ENCODE measurements around the gene OSBPL5. TPM values are rescaled to one million over a fixed set of nuclear protein-coding genes. Genes with fewer than 3 reads are reported as not detected.

Gene OSBPL5
- total RNA-seq, 1 donor from 2014 or later = 115 TPM

DNA sequence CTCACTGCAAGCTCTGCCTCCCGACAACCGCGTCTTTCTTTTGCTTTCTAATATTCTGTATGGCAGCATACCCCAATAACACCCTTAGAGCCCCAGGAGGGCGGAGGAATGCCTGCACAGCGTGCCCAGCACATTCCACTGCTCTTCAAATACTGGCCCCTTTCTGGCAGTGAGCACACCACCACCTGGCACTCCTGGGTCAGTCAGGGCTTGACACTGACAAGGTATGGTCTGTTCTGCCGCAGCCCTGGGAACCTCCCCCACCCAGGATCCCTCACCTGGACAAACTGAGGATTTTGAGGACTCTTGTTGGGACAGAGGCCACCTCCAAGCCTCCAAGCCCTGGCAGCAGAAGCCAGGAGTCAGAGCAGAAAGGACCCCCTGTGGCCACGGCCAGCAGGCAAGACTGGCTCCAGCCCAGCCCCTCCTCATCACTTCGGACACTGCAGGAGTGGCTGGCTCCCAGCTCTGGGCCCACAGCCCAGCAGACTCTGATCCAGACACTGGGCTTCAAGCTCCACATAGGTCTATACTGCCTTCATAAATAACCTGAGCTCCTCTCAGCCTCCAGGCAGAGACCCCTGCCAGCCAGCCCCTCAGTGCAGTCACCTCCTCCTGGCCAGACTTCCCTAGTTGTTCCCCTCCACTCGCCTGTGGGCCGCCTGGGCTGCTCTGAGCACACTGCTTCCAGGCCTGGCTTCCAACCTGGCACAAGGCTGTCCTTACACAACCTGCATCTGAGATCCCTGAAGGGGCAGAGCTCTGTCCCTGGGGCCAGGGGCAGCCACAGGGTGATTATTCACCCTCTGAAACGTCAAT lies 122.4 kb downstream of the OSBPL5 start:
- Mint-ChIP-seq H3K36me3 (ENCODE audit: unreplicated experiment) (no peaks in the 10 kb centered on the region), H3K27me3 (ENCODE audit: unreplicated experiment) (peaks cover 2% of the 10 kb centered on the region), H3K9me3 (ENCODE audit: unreplicated experiment) (peaks cover 2% of the 10 kb centered on the region), H3K4me3 (ENCODE audit: unreplicated experiment) (no peak overlapping the region), H3K27ac (ENCODE audit: unreplicated experiment) (no peak overlapping the region), H3K4me1 (ENCODE audit: low read depth, unreplicated experiment) (peaks cover 4% of the 10 kb centered on the region)
- no peak for DNase-seq
- TF ChIP-seq, protein P1, sequence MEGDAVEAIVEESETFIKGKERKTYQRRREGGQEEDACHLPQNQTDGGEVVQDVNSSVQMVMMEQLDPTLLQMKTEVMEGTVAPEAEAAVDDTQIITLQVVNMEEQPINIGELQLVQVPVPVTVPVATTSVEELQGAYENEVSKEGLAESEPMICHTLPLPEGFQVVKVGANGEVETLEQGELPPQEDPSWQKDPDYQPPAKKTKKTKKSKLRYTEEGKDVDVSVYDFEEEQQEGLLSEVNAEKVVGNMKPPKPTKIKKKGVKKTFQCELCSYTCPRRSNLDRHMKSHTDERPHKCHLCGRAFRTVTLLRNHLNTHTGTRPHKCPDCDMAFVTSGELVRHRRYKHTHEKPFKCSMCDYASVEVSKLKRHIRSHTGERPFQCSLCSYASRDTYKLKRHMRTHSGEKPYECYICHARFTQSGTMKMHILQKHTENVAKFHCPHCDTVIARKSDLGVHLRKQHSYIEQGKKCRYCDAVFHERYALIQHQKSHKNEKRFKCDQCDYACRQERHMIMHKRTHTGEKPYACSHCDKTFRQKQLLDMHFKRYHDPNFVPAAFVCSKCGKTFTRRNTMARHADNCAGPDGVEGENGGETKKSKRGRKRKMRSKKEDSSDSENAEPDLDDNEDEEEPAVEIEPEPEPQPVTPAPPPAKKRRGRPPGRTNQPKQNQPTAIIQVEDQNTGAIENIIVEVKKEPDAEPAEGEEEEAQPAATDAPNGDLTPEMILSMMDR (IDR thresholded peaks at IDR 0.05; ENCODE audit: partially characterized antibody, unreplicated experiment) = no peak

DNA sequence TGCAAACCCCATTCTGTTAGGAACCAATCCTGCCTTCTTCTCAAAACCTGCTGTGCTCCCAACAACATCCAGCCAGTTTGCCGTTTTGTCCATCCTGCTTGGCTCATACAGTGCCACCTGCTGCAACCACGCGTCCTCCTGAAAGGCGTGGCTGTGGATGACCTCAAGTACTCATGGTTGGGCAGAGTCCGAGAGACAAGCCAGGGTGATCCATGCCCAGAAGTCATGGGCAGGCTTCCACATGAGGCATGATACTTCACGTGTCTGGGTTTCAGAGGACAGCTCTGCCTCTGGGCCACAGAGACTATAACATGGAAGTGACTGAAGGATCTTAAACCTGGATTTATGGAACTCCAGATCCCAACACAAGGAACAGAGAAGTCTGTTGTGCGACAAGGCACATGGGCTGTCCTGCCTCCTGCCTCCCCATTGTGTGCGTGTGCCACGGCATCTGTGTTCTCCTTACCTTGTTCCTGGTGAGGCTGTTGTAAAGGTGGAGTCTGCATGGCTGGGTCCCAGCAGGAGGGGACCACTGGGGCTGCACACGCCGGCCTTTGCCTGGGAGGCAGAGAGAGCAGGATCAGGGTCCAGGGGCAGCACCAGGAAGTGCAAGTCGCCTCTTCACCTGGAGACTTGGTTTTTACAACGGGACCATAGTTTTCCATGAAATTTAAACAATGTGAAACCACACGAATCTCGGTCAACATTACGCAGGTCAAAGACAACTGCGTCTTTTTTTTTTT lies 123.2 kb downstream of the OSBPL5 start:
- Mint-ChIP-seq H3K9me3 (ENCODE audit: unreplicated experiment) (peaks cover 2% of the 10 kb centered on the region), H3K36me3 (ENCODE audit: unreplicated experiment) (no peaks in the 10 kb centered on the region), H3K27ac (ENCODE audit: unreplicated experiment) (no peak overlapping the region), H3K4me3 (ENCODE audit: unreplicated experiment) (no peak overlapping the region), H3K27me3 (ENCODE audit: unreplicated experiment) (peaks cover 4% of the 10 kb centered on the region), H3K4me1 (ENCODE audit: low read depth, unreplicated experiment) (peaks cover 4% of the 10 kb centered on the region)
- TF ChIP-seq, protein P1 (IDR thresholded peaks at IDR 0.05; ENCODE audit: partially characterized antibody, unreplicated experiment) = no peak
- DNase-seq = no peak

DNA sequence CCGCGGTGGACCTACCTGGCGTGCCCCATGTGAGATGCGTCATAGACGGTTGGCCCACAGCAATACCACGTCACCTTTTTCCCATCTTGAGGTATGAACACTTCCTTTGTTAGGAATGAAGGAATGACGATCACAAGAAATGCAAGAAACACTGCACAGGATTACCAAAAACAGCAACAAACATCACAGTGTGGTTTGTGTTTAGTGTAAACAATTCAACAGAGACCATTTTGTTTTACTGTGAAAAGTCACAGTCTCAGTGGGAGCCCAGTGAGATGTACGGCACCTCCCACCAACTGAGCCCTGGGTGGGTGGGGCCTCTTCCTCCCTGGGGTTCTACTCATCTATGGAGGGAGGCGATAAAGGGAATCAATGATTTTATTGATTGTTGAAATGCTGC lies 124.2 kb downstream of the OSBPL5 start:
- TF ChIP-seq, protein P1 (IDR thresholded peaks at IDR 0.05; ENCODE audit: partially characterized antibody, unreplicated experiment) = no peak
- Mint-ChIP-seq H3K27me3 (ENCODE audit: unreplicated experiment) (peaks cover 4% of the 10 kb centered on the region), H3K4me3 (ENCODE audit: unreplicated experiment) (no peak overlapping the region), H3K9me3 (ENCODE audit: unreplicated experiment) (peaks cover 2% of the 10 kb centered on the region), H3K36me3 (ENCODE audit: unreplicated experiment) (no peaks in the 10 kb centered on the region), H3K27ac (ENCODE audit: unreplicated experiment) (no peak overlapping the region), H3K4me1 (ENCODE audit: low read depth, unreplicated experiment) (peaks cover 4% of the 10 kb centered on the region)
- no peak for DNase-seq

DNA sequence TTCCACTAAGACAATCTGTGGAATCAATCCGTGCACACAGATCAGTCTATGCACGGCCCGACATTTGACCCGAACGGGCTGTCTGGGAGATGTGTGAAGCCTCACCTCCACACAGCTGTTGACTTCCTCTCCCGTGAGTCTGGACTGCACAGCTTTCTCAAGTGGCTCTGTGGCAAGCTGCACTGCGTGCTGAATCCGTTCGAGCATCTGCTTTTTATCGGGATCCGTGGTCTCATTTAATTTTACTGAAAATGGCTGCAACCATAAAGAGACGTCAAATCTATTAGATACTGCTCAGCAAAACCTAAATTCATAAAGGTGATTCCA lies 127.2 kb downstream of the OSBPL5 start:
- no peak for DNase-seq
- H3K27me3 Mint-ChIP-seq (ENCODE audit: unreplicated experiment) = peaks cover 4% of the 10 kb centered on the region
- TF ChIP-seq, protein P1 (IDR thresholded peaks at IDR 0.05; ENCODE audit: partially characterized antibody, unreplicated experiment) = no peak
- H3K4me1 Mint-ChIP-seq (ENCODE audit: low read depth, unreplicated experiment) = no peaks in the 10 kb centered on the region
- no peaks in the 10 kb centered on the region for H3K9me3 Mint-ChIP-seq (ENCODE audit: unreplicated experiment)
- no peaks in the 10 kb centered on the region for H3K36me3 Mint-ChIP-seq (ENCODE audit: unreplicated experiment)
- no peak overlapping the region for H3K4me3 Mint-ChIP-seq (ENCODE audit: unreplicated experiment)
- H3K27ac Mint-ChIP-seq (ENCODE audit: unreplicated experiment) = no peak overlapping the region

Other genes with a start within 250 kb of the OSBPL5 start
- gene PHLDA2, start 235.9 kb downstream of the OSBPL5 start, total RNA-seq (ENCODE audit: unreplicated experiment) = 1.2 TPM
- gene NAP1L4, start 173.0 kb downstream of the OSBPL5 start, total RNA-seq (ENCODE audit: unreplicated experiment) = 209 TPM
- 151 TPM for gene CARS1, start 107.9 kb downstream of the OSBPL5 start, total RNA-seq (ENCODE audit: unreplicated experiment)
- gene MRGPRG, start 53.5 kb upstream of the OSBPL5 start, total RNA-seq (ENCODE audit: unreplicated experiment) = not detected
- 1.0 TPM for gene MRGPRE, start 67.1 kb upstream of the OSBPL5 start, total RNA-seq (ENCODE audit: unreplicated experiment)
- gene ZNF195, start 213.8 kb upstream of the OSBPL5 start, total RNA-seq (ENCODE audit: unreplicated experiment) = 140 TPM